Fibroblast of lung (primary cell): Measurements from ENCODE around the gene ST6GALNAC4.

ENCODE experiments used
- EZH2 ChIP-seq: IDR thresholded peaks from 2 replicates; pipeline ENCODE4 v1.5.1; 2012; ENCODE audit warnings: low read length, control low read depth, mild to moderate bottlenecking; ENCODE audit errors: missing control alignments
- TF ChIP-seq, protein P1 (sequence below), 2 donors: IDR thresholded peaks in 1 of 2; conservative IDR thresholded peaks in 1 of 2; 1 replicate in 1 of 2; 2 replicates in 1 of 2; pipeline ENCODE4 v1.5.1; 2011 to 2012; ENCODE audit warnings: low read length in 2 of 2, control low read depth in 1 of 2, inconsistent platforms in 1 of 2, low read depth in 1 of 2, mild to moderate bottlenecking in 1 of 2

- TF ChIP-seq, protein P1, sequence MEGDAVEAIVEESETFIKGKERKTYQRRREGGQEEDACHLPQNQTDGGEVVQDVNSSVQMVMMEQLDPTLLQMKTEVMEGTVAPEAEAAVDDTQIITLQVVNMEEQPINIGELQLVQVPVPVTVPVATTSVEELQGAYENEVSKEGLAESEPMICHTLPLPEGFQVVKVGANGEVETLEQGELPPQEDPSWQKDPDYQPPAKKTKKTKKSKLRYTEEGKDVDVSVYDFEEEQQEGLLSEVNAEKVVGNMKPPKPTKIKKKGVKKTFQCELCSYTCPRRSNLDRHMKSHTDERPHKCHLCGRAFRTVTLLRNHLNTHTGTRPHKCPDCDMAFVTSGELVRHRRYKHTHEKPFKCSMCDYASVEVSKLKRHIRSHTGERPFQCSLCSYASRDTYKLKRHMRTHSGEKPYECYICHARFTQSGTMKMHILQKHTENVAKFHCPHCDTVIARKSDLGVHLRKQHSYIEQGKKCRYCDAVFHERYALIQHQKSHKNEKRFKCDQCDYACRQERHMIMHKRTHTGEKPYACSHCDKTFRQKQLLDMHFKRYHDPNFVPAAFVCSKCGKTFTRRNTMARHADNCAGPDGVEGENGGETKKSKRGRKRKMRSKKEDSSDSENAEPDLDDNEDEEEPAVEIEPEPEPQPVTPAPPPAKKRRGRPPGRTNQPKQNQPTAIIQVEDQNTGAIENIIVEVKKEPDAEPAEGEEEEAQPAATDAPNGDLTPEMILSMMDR (conservative IDR thresholded peaks at IDR 0.05 in 1 of 2, IDR thresholded peaks at IDR 0.05 in 1 of 2; ENCODE audit: low read depth in 1 of 2, low read length in 2 of 2): no peak
- no peak for TF ChIP-seq EZH2
These were observed 49.2 kb downstream of the ST6GALNAC4 start for GRCh38 chr9:127867356-127868277.
